GM04503 (cell line): ENCODE measurements around the gene NDUFA5.
A peak's percentile ranks its signal among the peaks of the same experiment; 100 is the strongest.
"Not testable (repeated sequence)": the region's sequence is repeated elsewhere in the genome, so short reads cannot be mapped to it uniquely, and the experiment has no call there.

ENCODE experiments used
- DNase-seq: peaks from one replicate; pipeline ENCODE4 v3.0.0-alpha.2; 2012; ENCODE audit warnings: low read depth

Gene NDUFA5

GRCh38 chr7:123557016-123557397, 611 bp downstream of the NDUFA5 start:
- DNase-seq = peak; percentile 3

- DNase-seq = no peak
Observed at GRCh38 chr7:123555484-123555883, 2.1 kb downstream of the NDUFA5 start.

GRCh38 chr7:123553159-123553558, 4.5 kb downstream of the NDUFA5 start:
- no peak for DNase-seq

- no peak for DNase-seq
Observed at GRCh38 chr7:123552641-123553040, 5.0 kb downstream of the NDUFA5 start.

GRCh38 chr7:123552134-123552533, 5.5 kb downstream of the NDUFA5 start:
- not testable (repeated sequence) for DNase-seq

GRCh38 chr7:123548406-123548805, 9.2 kb downstream of the NDUFA5 start:
- DNase-seq = peak; percentile 21

- no peak for DNase-seq
Observed at GRCh38 chr7:123539871-123540270, 17.7 kb downstream of the NDUFA5 start.

- DNase-seq = no peak
Observed at GRCh38 chr7:123538897-123539296, 18.7 kb downstream of the NDUFA5 start.

GRCh38 chr7:123538189-123538714, 19.4 kb downstream of the NDUFA5 start:
- peak; percentile 41 for DNase-seq

GRCh38 chr7:123537026-123537642, 20.5 kb downstream of the NDUFA5 start:
- DNase-seq = no peak

- DNase-seq = no peak
Observed at GRCh38 chr7:123535517-123535916, 22.1 kb downstream of the NDUFA5 start.

- DNase-seq = peak; percentile 60
Observed at GRCh38 chr7:123534383-123535260, 23.0 kb downstream of the NDUFA5 start, which contains the start of gene IQUB. Gene IQUB, minus strand, starts transcription at chr7:123534595. Its CDS starts 22,255 bp downstream, at chr7:123512340.

GRCh38 chr7:123533929-123534382, 23.7 kb downstream of the NDUFA5 start:
- no peak for DNase-seq

GRCh38 chr7:123533553-123533917, 24.1 kb downstream of the NDUFA5 start:
- no peak for DNase-seq

GRCh38 chr7:123532788-123533552, 24.6 kb downstream of the NDUFA5 start:
- DNase-seq = not testable (repeated sequence)

- DNase-seq = not testable (repeated sequence)
Observed at GRCh38 chr7:123532343-123532742, 25.3 kb downstream of the NDUFA5 start.

GRCh38 chr7:123530035-123530591, 27.5 kb downstream of the NDUFA5 start:
- DNase-seq = not testable (repeated sequence)

GRCh38 chr7:123528265-123528664, 29.4 kb downstream of the NDUFA5 start:
- DNase-seq = no peak

GRCh38 chr7:123527712-123528225, 29.8 kb downstream of the NDUFA5 start:
- DNase-seq = not testable (repeated sequence)

- DNase-seq = not testable (repeated sequence)
Observed at GRCh38 chr7:123526533-123526932, 31.1 kb downstream of the NDUFA5 start.

GRCh38 chr7:123522066-123522465, 35.6 kb downstream of the NDUFA5 start:
- no peak for DNase-seq

- no peak for DNase-seq
Observed at GRCh38 chr7:123505221-123505620, 52.4 kb downstream of the NDUFA5 start.
